ENCODE data around the gene TEX53. TPM values are rescaled to one million over a fixed set of nuclear protein-coding genes. Genes with fewer than 3 reads are reported as not detected.

Gene TEX53
- total RNA-seq, 1 donor from 2014 or later: not detected

DNA sequence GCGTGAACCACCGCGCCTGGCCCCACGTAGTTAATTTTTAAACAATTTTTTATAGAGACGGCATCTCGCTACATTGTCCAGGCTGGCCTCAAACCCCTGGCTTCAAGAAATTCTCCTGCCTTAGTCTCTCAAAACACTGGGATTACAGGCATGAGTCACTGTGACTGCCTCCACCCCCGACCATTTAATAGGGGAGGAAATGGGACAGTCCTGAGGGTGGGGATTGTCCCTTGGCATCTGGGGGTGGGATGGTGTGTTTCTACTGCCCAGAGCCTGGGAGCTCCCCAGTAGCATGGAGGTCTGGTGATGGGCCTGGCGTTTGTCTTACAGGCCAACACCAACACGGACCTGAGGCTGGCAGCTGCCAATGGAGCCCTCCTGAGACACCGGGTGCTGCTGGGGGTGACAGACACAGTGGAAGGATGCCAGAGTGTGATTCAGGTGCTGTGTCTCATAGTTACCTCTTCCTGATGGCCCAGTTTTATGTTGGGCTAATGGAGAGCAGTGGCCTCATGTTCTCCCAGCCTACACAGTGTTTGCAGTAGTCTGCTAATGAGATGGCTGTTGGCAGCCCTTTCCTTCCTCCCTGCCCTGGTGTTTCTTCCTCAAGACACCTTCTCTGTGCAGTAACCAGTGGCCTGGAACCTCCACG, 24.0 kb downstream of the TEX53 start:
- DNase-seq: no peak

DNA sequence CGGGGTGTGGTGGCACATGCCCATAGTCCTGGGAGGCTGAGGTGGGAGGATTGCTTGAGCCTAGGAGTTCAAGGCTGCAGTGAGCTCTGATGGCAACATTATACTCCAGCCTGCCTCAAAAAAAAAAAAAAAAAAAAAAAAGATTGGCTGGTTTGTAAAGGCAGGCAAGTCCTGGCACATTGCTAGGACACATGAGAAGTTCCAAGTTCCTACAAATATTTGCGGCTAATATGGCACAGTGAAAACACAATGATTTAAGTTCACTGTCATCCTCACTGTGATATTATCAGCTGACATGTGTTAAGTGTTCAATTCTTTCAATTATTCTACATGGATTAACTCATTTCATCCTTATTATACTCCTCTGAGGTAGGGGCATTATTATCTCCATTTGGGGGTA, 26.4 kb downstream of the TEX53 start:
- DNase-seq: no peak

DNA sequence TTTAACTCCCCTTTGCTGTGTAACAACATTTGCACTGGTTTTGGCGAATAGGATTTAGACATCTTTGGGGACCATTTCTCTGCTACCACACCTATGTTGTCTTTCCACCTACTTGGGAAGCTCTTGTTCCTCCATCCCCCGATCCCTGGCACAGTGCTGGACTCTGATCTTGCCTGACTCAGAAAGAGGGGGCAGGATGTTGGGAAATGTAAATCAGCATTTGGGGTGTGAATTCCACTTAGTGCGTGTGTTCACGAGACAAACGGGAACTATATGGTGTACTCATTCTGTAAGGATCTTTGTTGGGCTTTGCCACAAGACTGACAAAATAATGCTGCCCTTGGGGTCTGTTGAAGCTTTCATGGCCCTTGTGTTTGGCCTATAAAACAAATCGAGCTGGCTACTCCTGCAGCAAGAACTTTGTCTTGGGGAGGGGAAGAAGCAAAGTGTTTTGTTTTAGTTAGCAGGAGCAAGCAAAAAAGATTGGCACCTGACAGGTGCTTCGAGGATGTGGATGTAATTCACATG, 28.0 kb downstream of the TEX53 start:
- no peak for DNase-seq

DNA sequence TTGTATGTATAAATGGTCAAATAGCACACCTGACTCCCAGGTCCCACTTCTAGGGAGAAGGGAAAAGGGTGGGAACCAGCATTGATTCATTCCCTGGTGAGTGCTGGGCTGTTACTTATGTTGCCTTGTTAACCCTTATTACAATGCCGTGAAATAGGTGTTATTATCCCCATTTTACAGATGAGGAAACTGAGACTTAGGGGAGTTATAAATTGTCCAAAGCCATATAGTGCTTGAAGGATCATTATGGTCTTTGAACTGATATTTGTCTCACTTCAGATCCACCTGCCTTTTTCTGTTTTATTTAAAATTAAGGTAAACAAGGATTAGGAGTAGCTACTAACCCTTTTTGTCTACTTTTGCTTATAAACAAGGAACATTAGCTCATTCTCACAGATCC, 30.1 kb downstream of the TEX53 start:
- no peak for DNase-seq

DNA sequence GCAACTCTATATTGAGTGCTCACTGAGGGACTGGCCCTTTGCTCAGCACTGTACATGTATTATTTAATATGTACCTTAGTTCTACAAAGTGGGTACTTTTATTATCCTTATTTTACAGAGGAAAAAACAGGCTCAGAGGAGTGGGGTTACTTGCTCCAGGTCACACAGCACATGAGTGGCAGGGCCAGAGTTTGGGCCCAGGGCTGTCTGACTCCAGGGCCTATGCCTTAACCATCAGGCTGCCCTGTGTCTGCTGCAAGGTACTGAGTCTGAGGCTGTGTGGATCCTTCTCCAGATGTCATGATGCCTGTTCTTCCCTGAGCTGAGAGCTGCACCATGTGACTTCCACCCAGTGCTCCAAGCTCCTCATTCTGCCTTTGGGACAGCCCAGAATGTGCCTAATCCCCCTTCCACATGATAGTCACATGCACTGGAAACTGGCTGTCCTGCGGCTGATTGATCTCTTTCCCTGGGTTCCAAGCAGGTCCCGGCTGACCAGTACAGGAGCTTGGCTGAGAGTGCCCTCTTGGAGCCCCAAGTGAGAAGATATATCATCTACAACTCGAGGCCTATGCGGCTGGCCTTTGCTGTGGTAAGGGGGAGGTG, 31.1 kb downstream of the TEX53 start:
- DNase-seq: no peak

DNA sequence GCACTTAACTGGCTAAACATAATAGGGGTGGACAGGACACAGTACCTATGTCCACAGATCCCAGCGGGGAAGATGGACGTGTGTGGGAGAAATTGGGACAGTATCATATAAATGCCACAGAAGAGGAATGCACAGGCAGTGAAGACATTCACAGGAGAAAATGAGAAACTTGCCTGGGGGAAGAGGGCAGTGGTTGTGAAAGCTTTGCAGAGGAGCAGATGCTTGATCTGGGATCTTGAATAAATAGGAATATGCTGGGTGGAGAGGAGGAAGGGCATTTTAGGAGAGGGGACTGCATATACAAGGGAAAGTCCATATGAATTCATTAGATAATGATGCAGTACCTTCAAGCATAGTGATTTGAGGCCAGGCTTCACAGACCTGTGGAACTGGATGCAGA, 32.9 kb downstream of the TEX53 start:
- DNase-seq: no peak

DNA sequence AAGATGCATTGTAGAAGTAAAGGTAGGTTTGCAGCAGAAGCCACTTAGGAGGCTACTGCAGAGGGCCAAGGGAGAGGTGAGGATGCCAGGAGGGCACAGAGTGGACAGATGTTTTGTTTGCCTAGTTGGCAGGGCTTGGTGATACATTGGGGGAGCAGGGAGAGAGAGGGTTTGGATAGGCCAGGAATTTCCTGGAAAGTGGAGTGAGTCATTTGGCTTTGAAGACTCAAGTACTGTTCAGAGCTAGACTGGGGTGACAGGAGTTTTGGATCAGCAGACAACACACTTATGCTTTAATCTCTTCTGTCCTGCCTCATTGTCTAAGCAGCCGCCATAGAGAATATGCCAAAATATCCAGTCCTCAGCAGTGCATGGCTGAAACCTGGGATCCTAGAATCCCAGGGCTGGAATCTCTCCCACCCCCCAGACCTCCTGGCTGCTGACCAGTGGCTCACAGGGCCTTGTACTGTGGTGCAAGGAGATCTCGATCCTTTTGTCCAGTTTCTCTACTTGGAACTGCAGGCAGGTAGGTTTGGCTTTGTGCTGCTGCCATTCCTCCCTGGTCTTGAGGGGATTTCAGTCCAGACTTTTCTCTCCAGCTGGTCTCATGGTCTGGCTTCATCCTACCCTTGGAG, 35.5 kb downstream of the TEX53 start:
- DNase-seq: no peak

DNA sequence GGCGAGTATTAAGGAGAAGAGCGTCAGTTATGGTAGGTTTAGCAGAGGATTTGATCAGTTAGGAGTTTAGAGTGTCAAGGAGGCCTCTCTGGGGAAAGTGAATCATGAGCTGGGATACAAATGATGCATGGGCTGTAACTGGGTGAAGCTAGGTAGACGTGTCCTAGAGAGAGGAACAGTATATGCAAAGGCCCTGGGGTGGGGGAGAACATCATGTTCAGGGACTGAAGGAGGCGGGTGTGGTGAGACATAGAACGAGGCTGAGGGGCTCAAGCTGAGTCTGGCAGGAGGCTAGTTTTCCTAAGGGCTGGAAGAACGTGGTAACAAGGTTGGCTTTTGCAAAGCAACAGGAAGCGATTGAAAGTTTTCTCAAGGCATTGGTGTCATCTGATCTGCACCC, 36.0 kb downstream of the TEX53 start:
- no peak for DNase-seq

DNA sequence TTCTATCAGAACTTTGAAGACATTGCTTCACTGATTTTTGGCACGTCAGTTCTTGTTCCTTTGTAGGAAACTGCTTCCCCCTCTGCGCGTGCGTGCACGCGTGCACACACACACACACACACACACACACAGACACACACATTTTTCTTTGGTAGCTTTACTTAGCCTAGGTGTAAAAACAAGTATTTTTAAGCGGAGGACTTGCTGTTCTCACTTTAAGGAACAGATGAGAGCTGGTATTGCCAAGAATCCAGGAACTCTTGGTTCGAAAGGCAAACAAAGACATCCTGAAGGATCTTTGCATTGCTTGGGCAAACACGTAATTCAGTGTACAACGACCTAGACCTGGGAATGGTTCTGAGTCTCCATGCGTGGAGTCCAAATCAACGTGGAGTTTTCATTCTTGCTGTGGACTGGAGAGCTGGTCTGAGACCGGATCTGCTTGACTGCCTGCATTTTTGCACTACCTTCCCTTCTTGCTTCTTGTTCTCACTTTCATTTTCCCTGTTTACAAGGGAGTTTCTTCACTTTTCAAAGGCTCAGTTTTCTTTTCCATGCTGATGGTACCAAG, 38.3 kb downstream of the TEX53 start:
- DNase-seq: peak; percentile 39

DNA sequence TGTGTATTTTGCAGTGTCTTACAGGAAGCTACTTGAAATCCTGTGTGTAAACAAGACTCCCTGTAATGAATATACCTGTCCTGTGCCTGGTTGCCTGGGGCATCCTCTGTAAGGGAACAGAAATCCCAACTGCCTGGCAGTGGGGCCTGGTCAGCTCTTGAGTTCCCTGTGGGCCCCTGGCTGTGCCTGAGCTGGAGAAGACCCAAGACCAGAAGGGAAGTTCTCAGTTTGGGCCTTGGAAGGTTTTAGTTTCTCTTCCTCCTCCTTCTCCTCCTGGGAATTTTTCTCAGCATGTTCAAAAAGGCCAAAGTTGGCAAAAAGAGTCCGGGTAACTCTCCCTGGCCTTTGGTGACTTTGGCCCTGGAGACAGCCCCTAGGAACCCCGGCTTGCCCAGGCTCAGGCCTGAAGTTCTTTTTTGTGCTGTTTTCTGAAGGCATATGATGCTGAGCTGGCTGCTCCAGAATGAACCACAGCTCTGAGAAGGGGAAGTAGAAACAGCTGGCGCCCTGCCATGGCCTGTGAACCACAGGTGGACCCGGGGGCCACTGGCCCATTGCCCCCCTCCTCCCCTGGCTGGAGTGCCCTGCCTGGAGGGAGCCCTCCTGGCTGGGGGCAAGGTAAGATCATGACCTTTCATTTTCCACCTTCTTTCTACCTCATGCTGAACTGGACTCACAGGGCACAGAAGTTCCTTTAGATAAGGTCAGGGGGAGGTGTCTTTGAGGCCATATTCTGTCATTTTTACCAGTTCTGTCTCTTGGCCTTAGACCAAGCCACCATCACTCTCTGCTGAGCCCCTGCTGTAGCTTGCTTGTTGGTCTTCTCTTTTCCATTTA, 40.7 kb downstream of the TEX53 start:
- DNase-seq: no peak

DNA sequence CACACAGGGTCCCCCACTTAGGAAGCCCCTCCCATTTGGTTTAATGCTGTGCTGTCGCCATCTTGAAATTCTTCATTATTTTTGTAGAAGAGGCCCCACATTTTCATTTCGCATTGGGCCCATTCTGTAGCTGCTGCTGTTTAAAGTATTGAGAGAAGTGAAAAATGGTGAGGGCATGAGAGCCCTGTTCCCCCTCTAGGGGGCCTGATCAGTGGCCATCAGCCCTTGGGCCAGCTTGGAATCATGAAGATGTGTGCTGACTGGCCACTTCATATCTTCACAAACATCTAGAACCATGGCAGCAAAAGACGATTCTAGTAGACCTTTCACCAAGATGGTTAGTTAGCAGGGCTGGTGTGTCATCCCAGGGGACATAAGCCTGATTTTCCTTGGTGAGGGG, 43.2 kb downstream of the TEX53 start:
- no peak for DNase-seq

DNA sequence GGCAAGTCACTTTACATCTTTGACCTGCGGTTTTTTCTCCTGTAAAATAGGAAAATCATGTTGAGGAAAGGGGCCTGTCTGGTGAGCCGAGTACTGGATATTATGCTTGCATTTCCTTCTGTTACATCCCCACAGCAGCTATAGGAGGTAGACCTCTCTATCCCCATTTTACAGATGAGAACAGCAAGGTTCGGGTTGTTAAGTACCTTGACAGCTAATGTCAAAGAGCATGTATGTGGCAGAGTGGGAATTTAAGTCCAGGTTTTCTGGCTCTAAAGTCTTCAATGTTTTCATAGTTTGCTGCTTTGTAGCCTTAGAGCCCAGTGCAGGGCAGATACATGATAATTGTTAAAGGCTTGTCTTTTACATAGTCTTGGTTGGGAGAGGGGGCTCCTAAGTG, 43.7 kb downstream of the TEX53 start:
- no peak for DNase-seq

DNA sequence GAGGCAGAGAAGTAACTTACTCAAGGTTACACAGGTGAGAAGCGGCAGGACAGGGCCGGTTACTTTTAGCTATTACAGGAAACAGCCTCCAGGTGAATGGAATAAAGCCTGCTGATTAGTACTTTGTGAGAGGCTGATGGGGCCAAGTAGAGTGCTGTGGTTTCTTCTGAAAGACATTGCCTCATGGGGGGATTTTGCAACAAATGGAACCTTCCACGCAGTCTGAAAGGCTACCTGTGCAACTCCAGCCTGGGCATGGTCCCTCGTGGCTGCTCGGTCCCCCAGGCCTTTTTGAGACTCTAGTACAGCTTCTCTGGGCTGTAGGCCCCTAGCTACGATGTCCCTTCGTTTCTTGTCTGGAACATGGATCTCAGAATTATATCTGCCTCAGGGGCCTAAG, 44.5 kb downstream of the TEX53 start:
- DNase-seq: no peak

DNA sequence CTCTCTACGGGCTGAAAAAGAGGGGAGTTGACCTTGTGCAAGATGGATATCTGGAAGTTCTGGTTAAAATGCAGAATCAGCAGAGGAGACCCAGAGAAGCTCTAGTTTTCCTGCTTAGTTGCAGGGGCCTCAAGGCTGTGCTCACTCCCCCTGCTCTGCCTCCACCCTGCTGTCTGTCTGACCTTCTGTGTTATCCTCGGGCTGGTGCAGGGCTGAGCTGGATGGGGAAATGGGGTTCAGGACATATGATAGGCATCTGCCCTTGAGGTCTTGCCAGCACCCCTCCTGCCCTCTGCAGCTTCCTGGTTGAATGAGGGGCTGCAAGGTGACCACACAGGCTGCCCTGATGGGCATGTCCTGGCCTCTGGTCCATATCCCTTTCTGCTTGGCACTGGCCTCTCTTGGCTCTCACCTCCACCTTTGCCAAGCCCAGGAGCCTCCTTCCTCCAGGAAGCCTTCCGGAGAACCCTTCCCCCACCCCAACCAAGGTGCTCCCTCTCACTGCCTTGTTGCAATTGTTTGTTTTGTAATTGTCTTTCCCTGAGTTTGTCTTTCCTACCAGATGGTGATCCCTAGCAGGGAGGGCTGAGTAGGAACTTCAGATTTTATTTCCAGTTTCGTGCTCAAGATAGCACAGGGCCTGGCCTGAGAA, 45.2 kb downstream of the TEX53 start:
- no peak for DNase-seq

DNA sequence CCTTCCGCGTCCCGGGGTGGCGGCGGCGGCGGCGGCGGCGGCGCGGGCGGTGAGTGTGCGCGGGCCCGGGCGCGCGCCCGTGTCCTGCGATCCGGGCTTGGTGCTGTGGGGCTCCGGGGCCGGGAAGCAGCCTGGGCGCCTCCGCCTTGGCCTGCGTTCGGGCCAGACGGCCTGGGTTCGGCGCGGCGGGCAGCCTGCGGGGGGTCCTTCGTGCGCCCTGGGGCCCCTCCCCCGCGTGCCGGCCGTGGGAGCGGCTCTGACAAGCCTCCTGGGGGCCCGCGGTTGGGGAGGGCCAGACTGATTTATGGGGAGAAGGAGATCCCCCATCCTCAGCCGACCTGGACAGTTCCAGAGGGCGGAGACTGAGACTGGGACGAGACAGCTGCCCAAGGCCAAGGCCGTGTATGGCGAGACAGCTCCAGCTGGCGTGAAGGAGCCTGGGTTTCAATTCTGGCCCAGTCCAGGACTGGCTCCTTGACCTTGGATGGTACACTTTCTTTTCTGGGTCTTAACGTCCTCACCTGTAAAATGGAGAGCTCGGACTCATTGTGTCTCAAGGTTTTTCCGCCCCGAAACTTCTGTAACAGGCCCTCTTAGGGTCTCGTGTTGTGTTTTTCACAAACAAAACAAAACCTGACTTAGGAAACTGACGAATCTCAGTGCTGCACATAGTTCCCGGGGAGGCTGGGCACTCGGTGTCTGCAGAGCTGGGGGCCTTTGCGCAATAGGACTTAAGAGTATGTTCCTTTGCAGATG, 45.9 kb downstream of the TEX53 start:
- peak; percentile 79 for DNase-seq

DNA sequence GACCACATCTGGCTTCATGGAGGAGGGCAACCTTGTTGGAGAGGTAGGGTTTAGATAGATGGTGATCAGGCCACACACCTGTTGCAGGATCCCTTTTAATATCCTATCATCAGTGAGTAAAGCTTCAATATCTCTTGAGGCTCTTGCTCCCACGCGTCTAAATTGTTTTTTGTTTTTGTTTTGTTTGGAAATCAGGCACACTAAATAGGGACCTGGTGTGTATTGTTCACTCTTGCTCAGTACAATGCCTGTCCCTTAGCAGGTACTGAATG, 49.1 kb downstream of the TEX53 start:
- no peak for DNase-seq

DNA sequence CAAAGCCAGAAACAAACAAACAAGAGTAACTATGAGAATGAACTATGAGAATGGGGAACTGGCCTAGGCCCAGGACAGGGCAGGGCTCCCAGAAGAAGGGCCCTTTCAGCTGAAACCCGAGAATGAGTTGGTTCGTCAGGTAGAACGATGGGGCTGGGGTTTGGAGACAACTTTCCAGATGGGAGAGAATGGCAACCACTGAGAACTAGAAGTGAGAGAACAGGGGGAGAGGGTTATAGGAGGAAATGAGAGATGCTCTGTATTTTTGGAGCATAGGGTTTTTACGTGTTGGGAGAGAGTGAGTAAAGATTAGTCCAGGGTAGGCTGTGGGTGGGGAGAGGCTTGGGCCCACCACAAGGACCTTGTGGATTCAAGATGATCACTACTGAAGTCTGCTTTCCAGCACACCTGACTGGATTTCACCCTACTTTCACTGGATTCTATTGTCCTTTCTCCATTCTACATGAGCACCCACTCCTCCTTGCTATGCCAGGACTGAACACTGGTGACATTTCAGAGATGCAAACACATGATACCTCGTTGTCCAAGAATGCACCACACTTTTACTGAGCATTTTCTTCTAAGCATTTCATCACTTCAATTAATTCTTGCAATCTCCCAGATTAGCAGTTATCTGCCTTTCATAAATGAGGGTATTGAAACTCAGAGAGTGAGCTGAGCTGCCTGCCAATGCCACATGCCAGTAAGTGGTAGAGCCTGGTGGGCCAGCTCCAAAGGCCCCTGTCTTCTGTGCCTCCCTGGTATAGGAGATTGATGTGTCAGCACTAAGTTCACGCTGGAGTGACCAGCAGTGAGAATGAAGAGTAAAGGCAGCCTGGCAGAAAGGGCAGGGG, 49.7 kb downstream of the TEX53 start:
- DNase-seq: no peak

DNA sequence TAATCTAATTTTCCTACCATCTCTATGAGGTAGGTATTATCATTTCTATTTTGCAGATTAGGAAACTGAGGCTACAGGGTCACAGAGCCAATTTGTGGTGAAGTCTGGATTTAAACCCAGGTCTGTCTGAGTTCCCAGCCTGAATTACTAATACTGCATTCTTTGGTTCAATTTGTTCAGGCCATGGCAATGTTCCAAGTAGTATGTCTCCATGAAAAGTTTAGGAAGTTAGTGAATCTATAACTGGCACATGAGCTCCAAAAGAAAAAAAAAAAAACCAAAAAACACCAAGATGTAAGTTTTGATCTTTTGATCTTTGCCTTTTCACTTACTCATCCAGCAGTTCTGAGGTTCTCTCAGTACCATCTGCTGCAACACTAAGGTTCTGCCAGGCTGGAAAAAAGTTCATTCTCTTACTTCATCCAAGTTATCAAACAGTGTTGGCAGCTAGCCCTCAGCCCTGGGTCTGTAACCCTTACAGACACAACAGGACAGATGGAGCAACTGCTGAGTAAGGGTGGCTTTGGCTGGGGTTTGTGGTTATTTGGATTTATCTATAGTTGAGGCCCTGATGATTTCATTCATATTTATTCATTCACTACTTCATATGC, 50.9 kb downstream of the TEX53 start:
- peak; percentile 27 for DNase-seq

Measured in tongue (tissue), 2 donors.